Tibial nerve (tissue), 4 donors: ENCODE results near the gene RBAK. TPM values are rescaled to one million over a fixed set of nuclear protein-coding genes. Genes with fewer than 3 reads are reported as not detected.

Experiments used
- DNase-seq, 2 donors: peaks; one replicate each; pipeline ENCODE4 v3.0.0-alpha.2; 2019; ENCODE audit warnings: low spot score in 2 of 2
- H3K27ac ChIP-seq, 4 donors: fragments of 200-600 bp; sonication (generic) in 3 of 4; one replicate each; pipeline ENCODE4 v1.5.1; 2017 to 2019; ENCODE audit warnings: mild to moderate bottlenecking in 1 of 4
- H3K27me3 ChIP-seq, 2 donors: fragments of 200-600 bp; sonication (generic) in 1 of 2; one replicate each; pipeline versions ENCODE4 v1.5.1 to v1.6.0; 2017 to 2019
- H3K36me3 ChIP-seq, 3 donors: fragments of 200-600 bp; sonication (generic); one replicate each; pipeline ENCODE4 v1.5.1; 2018 to 2019
- H3K4me1 ChIP-seq, 4 donors: fragments of 200-600 bp; sonication (generic) in 3 of 4; one replicate each; pipeline ENCODE4 v1.5.1; 2017 to 2019
- H3K4me3 ChIP-seq, 4 donors: fragments of 200-600 bp; sonication (generic) in 3 of 4; one replicate each; pipeline ENCODE4 v1.5.1; 2017 to 2019; ENCODE audit warnings: mild to moderate bottlenecking in 1 of 4, moderate library complexity in 1 of 4
- H3K9me3 ChIP-seq, 4 donors: fragments of 200-600 bp; sonication (generic) in 3 of 4; one replicate each; pipeline ENCODE4 v1.5.1; 2017 to 2019
- EP300 ChIP-seq, 2 donors: sonication (generic); formaldehyde crosslinking; IDR thresholded peaks; one replicate each; pipeline ENCODE4 v1.6.1; 2017; ENCODE audit warnings: antibody characterized with exemption in 2 of 2, mild to moderate bottlenecking in 1 of 2
- POLR2A ChIP-seq, 2 donors: fragments of 450-650 bp; IDR thresholded peaks; one replicate each; pipeline ENCODE4 v1.6.1; 2017; ENCODE audit warnings: antibody characterized with exemption in 2 of 2, mild to moderate bottlenecking in 2 of 2, moderate library complexity in 2 of 2
- WGBS, 2 donors: methylation state at CpG; one replicate each; pipeline ENCODE4 v1.1.5; 2018; 5-methylcytosine and 5-hydroxymethylcytosine counted together
- total RNA-seq, 4 donors: library from RNA; depleted of rRNA; stranded (reverse); fragments of >200 nt; gene quantifications; one replicate each; pipeline ENCODE4 v1.1.0, GENCODE V29; 2016
- TF ChIP-seq, protein P1 (sequence below), 5 experiments: fragments of 200-600 bp in 3 of 5; fragments of 450-650 bp in 2 of 5; sonication (generic) in 3 of 5; IDR thresholded peaks; one replicate each; pipeline ENCODE4 v1.5.1; 2016 to 2019; ENCODE audit warnings: antibody characterized with exemption in 5 of 5, mild to moderate bottlenecking in 3 of 5, moderate library complexity in 2 of 5

RBAK gene
- total RNA-seq, 4 donors from 2014 or later: 7.5 to 11.3 (median 9.0) TPM

DNA sequence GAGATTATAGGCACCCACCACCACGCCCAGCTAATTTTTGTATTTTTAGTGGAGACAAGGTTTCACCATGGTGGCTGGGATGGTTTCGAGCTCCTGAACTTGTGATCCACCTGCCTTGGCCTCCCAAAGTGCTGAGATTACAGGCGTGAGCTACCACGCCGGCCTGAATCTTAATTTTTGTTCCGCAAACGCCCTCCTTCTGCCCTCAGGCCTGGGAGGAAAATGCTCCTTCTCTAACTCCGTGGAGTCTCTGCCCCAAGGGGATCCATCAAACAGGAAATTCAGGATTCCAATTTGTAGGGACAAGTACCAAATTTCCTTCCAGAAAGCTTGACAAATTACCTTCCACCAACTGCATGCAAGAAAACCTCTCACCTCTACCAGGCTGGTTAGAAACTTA is 43.2 kb downstream of the RBAK start:
- H3K27me3 ChIP-seq: peaks cover 0 to 17% of the 10 kb centered on the region in 2 donors
- no peak overlapping the region for H3K4me3 ChIP-seq
- peaks cover 0 to 15% (median 2%) of the 10 kb centered on the region in 4 donors for H3K9me3 ChIP-seq
- 64 to 70% methylated on average over 8 of the region's 8 CpGs for WGBS, 2 donors
- H3K27ac ChIP-seq: no peak overlapping the region
- H3K4me1 ChIP-seq: peaks cover 0 to 6% (median 0%) of the 10 kb centered on the region in 4 donors
- H3K36me3 ChIP-seq: no peaks in the 10 kb centered on the region
- DNase-seq: no peak
- TF ChIP-seq, protein P1, sequence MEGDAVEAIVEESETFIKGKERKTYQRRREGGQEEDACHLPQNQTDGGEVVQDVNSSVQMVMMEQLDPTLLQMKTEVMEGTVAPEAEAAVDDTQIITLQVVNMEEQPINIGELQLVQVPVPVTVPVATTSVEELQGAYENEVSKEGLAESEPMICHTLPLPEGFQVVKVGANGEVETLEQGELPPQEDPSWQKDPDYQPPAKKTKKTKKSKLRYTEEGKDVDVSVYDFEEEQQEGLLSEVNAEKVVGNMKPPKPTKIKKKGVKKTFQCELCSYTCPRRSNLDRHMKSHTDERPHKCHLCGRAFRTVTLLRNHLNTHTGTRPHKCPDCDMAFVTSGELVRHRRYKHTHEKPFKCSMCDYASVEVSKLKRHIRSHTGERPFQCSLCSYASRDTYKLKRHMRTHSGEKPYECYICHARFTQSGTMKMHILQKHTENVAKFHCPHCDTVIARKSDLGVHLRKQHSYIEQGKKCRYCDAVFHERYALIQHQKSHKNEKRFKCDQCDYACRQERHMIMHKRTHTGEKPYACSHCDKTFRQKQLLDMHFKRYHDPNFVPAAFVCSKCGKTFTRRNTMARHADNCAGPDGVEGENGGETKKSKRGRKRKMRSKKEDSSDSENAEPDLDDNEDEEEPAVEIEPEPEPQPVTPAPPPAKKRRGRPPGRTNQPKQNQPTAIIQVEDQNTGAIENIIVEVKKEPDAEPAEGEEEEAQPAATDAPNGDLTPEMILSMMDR (IDR thresholded peaks at IDR 0.05): no peak
- TF ChIP-seq EP300 (IDR thresholded peaks at IDR 0.05): no peak
- TF ChIP-seq POLR2A (IDR thresholded peaks at IDR 0.05): no peak

DNA sequence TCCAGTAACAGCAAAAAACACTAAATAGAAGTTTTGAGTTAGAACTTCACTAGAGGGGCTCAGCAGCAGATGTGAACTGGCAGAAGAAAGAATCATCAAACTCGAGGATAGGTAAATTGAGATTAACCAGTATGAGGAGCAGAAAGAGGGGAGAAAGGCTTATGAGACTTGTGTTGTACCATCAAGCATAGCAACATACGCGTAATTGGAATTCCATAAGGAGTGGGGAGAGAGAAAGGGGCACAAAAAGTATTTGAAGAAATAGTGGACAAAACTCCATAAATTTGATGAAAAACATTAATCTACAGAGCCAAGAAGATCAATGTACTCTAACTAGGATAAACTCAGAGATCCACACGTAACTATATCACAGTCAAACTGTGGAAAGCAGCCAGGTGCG is 48.3 kb downstream of the RBAK start:
- Histone ChIP-seq H3K36me3 (no peaks in the 10 kb centered on the region), H3K27me3 (no peaks in the 10 kb centered on the region), H3K4me1 (no peaks in the 10 kb centered on the region), H3K4me3 (no peak overlapping the region), H3K9me3 (peaks cover 0 to 54% (median 6%) of the 10 kb centered on the region in 4 donors), H3K27ac (no peak overlapping the region)
- DNase-seq: no peak
- 56 to 60% methylated on average over 5 of the region's 5 CpGs for WGBS, 2 donors
- no peak for TF ChIP-seq POLR2A (IDR thresholded peaks at IDR 0.05)
- TF ChIP-seq EP300 (IDR thresholded peaks at IDR 0.05): no peak
- TF ChIP-seq, protein P1 (IDR thresholded peaks at IDR 0.05): no peak

DNA sequence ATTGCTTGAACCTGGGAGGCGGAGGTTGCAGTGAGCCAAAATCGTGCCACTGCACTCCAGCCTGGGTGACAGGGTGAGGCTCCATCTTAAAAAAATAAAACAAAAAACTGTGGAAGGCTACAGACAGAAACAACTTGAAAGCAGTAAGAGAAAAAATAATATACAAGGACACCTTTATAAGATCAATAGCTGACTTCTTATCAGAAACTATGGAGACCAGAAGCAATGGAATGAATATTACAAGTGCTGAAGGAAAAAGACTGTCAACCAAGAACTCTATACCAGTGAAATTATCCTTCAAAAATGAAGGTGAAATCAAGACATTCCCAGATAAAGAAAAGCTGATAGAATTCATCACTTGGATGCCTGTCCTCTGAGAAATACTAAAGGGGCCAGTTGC is 49.0 kb downstream of the RBAK start:
- Histone ChIP-seq H3K9me3 (peaks cover 0 to 61% (median 6%) of the 10 kb centered on the region in 4 donors), H3K27ac (no peak overlapping the region), H3K36me3 (no peaks in the 10 kb centered on the region), H3K4me1 (no peaks in the 10 kb centered on the region), H3K27me3 (no peaks in the 10 kb centered on the region), H3K4me3 (no peak overlapping the region)
- WGBS, 2 donors: 81 to 88% methylated on average over 2 of the region's 2 CpGs
- TF ChIP-seq POLR2A (IDR thresholded peaks at IDR 0.05) (no peak), EP300 (IDR thresholded peaks at IDR 0.05) (no peak)
- TF ChIP-seq, protein P1 (IDR thresholded peaks at IDR 0.05): no peak
- no peak for DNase-seq

DNA sequence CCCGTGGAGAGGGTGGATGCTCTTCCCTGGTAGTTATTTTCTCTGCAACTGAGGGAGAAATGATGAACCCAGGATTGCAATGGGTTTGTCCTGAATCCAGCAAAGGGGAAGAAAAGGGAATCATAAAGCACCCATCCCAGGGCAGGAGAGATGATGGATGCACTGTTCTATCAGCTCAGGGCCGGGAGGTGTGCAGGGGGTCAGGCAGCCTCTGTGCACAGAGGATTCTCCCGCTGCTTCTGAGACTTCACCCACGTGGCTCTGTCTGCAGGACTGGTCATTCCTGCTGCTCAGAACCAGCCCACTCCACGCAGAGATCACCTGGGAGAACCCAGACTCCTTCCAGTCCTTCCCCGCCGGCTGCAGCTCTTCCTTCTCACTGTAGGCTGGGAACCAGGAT is 70.7 kb downstream of the RBAK start:
- H3K4me1 ChIP-seq: no peaks in the 10 kb centered on the region
- H3K4me3 ChIP-seq: no peak overlapping the region
- no peak for DNase-seq
- H3K27ac ChIP-seq: no peak overlapping the region
- H3K36me3 ChIP-seq: no peaks in the 10 kb centered on the region
- TF ChIP-seq, protein P1 (IDR thresholded peaks at IDR 0.05): no peak
- no peak for TF ChIP-seq EP300 (IDR thresholded peaks at IDR 0.05)
- TF ChIP-seq POLR2A (IDR thresholded peaks at IDR 0.05): no peak
- no peaks in the 10 kb centered on the region for H3K9me3 ChIP-seq
- 56 to 76% methylated on average over 7 of the region's 7 CpGs for WGBS, 2 donors
- no peaks in the 10 kb centered on the region for H3K27me3 ChIP-seq

DNA sequence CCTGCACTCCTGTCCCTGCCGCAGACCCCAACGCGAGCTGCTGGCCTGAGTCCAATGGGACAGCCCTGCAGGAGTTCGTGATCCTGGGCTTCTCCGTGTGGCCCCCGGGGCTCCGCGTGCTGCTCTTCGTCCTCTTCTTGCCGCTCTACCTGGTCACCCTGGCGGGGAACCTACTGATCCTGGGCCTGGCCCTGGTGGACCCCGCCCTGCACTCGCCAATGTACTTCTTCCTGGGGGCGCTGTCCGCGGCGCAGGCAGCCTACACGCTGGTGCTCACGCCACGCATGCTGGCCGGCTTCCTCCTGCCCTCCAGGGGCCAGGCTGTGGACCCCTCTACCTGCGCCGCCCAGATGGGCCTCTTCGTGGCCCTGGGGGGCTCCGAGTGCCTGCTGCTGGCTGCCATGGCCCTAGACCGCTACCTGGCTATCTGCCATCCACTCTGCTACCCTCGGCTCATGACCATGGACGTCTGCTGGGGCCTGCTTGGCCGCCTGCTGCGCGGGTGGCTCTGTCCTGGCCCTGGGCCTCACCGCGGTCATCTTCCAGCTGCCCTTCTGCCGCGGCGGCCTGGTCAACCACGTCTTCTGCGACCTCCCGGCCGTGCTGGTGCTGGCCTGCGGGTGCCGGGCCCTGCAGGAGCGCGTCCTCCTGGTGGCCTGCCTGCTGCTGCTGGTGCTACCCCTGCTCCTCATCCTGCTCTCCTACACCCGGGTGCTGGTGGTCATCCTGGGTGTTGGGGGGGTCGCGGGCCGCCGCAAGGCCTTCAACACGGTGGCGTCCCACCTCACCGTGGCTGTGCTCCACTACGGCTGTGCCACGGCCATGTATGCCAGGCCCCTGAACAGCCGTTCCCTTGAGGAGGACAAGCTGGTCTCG is 71.7 kb downstream of the RBAK start:
- Histone ChIP-seq H3K9me3 (no peaks in the 10 kb centered on the region), H3K36me3 (no peaks in the 10 kb centered on the region), H3K4me3 (no peak overlapping the region), H3K4me1 (no peaks in the 10 kb centered on the region), H3K27ac (no peak overlapping the region), H3K27me3 (no peaks in the 10 kb centered on the region)
- 90% methylated on average over 44 to 53 of the region's 56 CpGs for WGBS, 2 donors
- no peak for TF ChIP-seq EP300 (IDR thresholded peaks at IDR 0.05)
- no peak for TF ChIP-seq POLR2A (IDR thresholded peaks at IDR 0.05)
- TF ChIP-seq, protein P1 (IDR thresholded peaks at IDR 0.05): no peak
- no peak for DNase-seq
